ENCODE measurements around the gene DYNC1H1. TPM values are rescaled to one million over a fixed set of nuclear protein-coding genes. Genes with fewer than 3 reads are reported as not detected.

Gene DYNC1H1
- total RNA-seq = 100 to 1,000 TPM; 386 to 531 (median 472) TPM

DNA sequence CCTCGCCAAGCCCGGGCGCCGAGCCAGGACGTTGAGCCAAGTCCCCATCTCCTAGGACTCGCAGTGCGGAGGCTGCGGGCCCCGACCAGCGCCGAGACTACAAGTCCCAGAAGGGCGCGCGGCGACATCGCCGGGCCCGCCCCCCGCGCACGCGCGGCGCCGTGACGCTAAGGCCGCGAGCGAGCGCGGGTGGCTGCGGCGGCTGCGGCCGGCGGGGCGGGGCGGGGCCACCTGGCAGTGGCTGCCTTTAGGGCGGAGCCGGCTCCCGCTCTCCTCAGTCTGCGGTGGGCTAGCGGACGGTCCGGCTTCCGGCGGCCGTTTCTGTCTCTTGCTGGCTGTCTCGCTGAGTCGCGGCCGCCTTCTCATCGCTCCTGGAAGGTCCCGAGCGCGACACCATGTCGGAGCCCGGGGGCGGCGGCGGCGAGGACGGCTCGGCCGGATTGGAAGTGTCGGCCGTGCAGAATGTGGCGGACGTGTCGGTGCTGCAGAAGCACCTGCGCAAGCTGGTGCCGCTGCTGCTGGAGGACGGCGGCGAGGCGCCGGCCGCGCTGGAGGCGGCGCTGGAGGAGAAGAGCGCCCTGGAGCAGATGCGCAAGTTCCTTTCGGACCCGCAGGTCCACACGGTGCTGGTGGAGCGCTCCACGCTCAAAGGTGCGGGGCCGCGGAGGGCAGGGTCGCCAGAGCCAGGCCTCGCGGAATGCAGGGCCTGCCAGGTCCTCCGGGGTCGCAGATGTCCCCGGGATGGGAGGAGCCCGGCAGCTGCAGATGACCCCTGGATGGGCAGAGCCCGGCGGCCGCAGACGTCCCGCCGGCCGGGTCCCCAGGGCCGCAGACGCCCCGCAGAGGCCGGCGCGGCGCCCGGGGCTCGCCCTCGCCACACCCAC lies at the start of gene DYNC1H1:
Gene DYNC1H1 (plus strand): TSS at position 277 of the 884 bp plus-strand sequence. CDS start 119 bp downstream, at position 396.
- H3K4me1 ChIP-seq = peaks cover 0 to 43% (median 0%) of the 10 kb centered on the region in 4 donors
- H3K4me3 ChIP-seq = peak within 1 kb of the TSS; percentile 80 to 97 (median 92)
- peaks cover 0 to 4% (median 0%) of the 10 kb centered on the region in 3 donors for H3K36me3 ChIP-seq
- H3K27ac ChIP-seq = peak within 1 kb of the TSS; percentile 90 to 98 (median 95)
- peak; percentile 89 to 96 (median 93) for DNase-seq
- no peaks in the 10 kb centered on the region for H3K9me3 ChIP-seq
- TF ChIP-seq POLR2A (IDR thresholded peaks at IDR 0.05) (peak; percentile 97 to 98), CTCF (IDR thresholded peaks at IDR 0.05) (no peak)
- H3K27me3 ChIP-seq = no peaks in the 10 kb centered on the region

- H3K27ac ChIP-seq = no peak overlapping the region
- H3K4me3 ChIP-seq = no peak overlapping the region
- no peaks in the 10 kb centered on the region for H3K9me3 ChIP-seq
- DNase-seq = peak in 1 of 3 donors; percentile 33
- H3K4me1 ChIP-seq = no peaks in the 10 kb centered on the region
- TF ChIP-seq POLR2A (IDR thresholded peaks at IDR 0.05) (no peak), CTCF (IDR thresholded peaks at IDR 0.05) (no peak)
- H3K36me3 ChIP-seq = peaks cover 0 to 47% (median 0%) of the 10 kb centered on the region in 3 donors
- H3K27me3 ChIP-seq = no peaks in the 10 kb centered on the region
Observed at GRCh38 chr14:101915871-101916815, 48.2 kb upstream of the DYNC1H1 start.

DNA sequence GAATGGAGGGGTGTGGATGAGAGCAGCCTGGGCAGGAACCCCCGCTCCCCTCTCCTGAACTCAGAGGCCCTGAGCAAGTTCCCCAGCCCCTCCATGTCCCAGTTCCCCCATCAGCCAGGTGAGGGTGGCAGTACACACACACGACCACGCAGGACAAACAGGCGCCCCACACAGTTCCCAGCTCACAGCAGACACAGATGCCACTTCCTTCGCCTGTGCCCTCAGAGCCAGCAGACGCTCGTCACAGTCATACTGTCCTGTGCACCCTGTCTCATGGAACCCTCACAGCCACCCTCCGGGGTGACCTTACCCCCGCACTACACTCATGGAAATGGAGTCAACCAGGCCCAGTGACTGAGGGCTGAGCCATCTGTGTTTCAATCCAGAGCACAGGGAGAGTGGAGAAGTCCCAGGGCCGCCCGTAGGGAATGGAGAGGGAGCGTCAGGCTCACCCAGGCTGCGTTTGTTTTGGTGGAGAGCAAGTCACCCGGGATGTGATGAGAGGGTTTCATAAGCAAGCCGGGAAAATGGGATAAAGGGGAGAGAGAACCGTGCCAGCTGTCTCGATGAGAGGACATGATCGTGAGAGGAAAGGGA lies 47.5 kb upstream of the DYNC1H1 start:
- Histone ChIP-seq H3K4me3 (no peak overlapping the region), H3K9me3 (no peaks in the 10 kb centered on the region), H3K36me3 (peaks cover 0 to 47% (median 0%) of the 10 kb centered on the region in 3 donors), H3K27ac (no peak overlapping the region), H3K27me3 (no peaks in the 10 kb centered on the region), H3K4me1 (no peaks in the 10 kb centered on the region)
- TF ChIP-seq CTCF (IDR thresholded peaks at IDR 0.05) (no peak), POLR2A (IDR thresholded peaks at IDR 0.05) (no peak)
- DNase-seq = peak in 1 of 3 donors; percentile 30

DNA sequence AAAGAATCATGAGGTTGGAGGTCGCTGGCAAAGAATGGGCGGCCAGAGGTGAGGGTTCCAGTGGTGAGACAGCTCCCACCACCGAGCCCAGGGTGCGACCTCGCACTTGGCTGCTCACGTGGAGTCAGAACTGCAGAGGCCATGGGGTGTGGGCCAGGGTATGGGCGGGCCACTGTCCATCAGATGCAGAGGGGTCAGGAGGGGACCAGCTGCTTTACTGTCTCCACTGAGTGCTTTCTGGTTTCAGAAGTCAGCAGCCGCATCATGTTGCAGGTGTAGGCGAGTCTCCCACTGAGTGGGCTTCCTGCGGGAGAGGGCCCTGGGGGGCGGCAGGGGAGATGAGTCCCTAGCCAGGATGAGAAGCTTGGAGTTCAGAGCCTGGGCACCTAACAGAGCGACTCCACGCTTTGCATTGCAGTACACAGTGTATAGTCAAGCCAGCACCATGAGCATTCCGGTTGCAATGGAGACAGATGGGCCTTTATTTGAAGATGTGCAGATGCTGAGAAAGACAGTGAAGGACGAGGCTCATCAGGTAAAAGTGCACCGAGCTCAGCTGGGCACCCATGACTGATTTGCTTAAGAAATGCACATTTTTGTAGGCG lies 46.9 kb upstream of the DYNC1H1 start:
- H3K27ac ChIP-seq = no peak overlapping the region
- H3K27me3 ChIP-seq = no peaks in the 10 kb centered on the region
- no peaks in the 10 kb centered on the region for H3K4me1 ChIP-seq
- TF ChIP-seq CTCF (IDR thresholded peaks at IDR 0.05) = no peak
- TF ChIP-seq POLR2A (IDR thresholded peaks at IDR 0.05) = no peak
- H3K9me3 ChIP-seq = no peaks in the 10 kb centered on the region
- H3K36me3 ChIP-seq = peaks cover 0 to 47% (median 0%) of the 10 kb centered on the region in 3 donors
- peak in 1 of 3 donors; percentile 18 for DNase-seq
- no peak overlapping the region for H3K4me3 ChIP-seq
